ENCODE data around the gene MYOD1. TPM values are rescaled to one million over a fixed set of nuclear protein-coding genes. Genes with fewer than 3 reads are reported as not detected.

Gene MYOD1
- total and polyA plus RNA-seq, 7 experiments from 2014 or later, result not detected

- intact Hi-C loops (cut with micrococcal nuclease), result no loop called here
- Mint-ChIP-seq H3K27me3 (peaks cover 49 to 66% (median 59%) of the 10 kb centered on the region in 5 donors), H3K4me3 (no peak overlapping the region), H3K27ac (no peak overlapping the region), H3K4me1 (peaks cover 0 to 4% (median 0%) of the 10 kb centered on the region in 7 donors), H3K9me3 (peaks cover 0 to 3% (median 0%) of the 10 kb centered on the region in 11 donors), H3K36me3 (no peaks in the 10 kb centered on the region)
- ATAC-seq (no peak), DNase-seq (no peak)
- no peaks in the 10 kb centered on the region for H3K9me3 ChIP-seq (ENCODE audit: control insufficient read depth in 2 of 3, low read length in 3 of 3)
- H3K27ac ChIP-seq (ENCODE audit: low read depth, low read length), result no peak overlapping the region
- no peaks in the 10 kb centered on the region for H3K27me3 ChIP-seq (ENCODE audit: control insufficient read depth in 2 of 2, insufficient read depth in 2 of 2, low read length in 2 of 2)
- ChIA-PET POLR2A (no interaction called here), CTCF (no interaction called here)
- no peaks in the 10 kb centered on the region for H3K4me1 ChIP-seq (ENCODE audit: control insufficient read depth in 2 of 2, insufficient read depth in 2 of 2, low read length in 2 of 2)
- H3K36me3 ChIP-seq (ENCODE audit: control insufficient read depth in 2 of 3, insufficient read depth in 3 of 3, low read length in 3 of 3), result no peaks in the 10 kb centered on the region
- H3K4me3 ChIP-seq (ENCODE audit: low read length), result no peak overlapping the region
Observed at GRCh38 chr11:17694494-17695110, 24.8 kb upstream of the MYOD1 start.

DNA sequence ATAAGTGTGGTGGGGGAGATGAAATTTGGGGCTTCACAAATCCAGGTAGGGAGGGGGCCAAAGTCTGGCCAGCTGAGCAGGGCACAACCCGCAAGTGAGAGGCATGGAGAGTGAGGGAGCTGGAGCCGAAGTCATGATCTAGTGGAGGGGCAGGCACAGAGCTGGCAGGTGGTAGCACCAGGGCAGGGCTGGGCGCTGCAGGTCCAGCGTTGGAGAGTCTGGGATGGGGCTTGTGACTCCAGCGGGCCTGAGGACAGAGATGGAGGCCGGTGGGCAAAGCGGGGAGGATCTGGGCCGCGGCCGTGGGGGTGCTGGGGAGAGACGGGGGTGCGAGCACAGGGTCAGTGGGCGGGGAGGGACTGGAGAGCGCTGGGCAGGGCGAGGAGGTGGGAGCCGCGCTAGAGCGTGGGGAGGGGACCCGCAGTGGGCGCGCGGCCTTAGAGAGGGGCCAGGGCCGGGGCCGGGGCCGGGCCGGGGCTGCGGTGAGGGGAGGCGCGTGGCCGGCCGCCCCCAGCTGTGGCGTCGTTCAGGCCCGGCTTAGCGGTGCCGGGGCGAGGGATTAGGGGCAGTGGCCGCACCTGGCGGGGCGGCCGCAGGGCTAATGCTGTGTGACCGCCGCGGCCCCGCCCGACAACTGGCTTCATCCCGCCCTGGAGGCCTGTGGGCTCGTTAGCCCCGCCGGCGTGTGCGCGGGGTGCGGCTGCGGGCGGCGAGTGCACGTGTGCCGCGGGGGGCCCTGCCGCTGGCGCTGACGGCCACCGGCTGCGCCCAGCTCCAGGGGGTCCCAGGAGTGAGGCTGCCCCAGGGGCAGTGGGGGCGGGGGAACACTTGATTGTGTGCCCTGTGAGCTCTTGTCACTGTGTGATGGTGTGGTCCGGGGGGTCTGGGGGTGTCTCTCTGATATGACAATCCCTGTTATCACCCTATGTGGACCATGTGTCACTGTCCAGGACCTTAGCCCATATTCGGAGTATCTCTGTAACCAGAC is 23.6 kb upstream of the MYOD1 start:
- H3K4me3 ChIP-seq (ENCODE audit: low read length), result no peak overlapping the region
- H3K27me3 ChIP-seq (ENCODE audit: control insufficient read depth in 2 of 2, insufficient read depth in 2 of 2, low read length in 2 of 2), result no peaks in the 10 kb centered on the region
- Mint-ChIP-seq H3K27me3 (peaks cover 49 to 66% (median 59%) of the 10 kb centered on the region in 5 donors), H3K27ac (no peak overlapping the region), H3K4me3 (no peak overlapping the region), H3K4me1 (peaks cover 0 to 4% (median 0%) of the 10 kb centered on the region in 7 donors), H3K36me3 (no peaks in the 10 kb centered on the region), H3K9me3 (peaks cover 0 to 3% (median 0%) of the 10 kb centered on the region in 11 donors)
- DNase-seq (no peak), ATAC-seq (no peak)
- H3K36me3 ChIP-seq (ENCODE audit: control insufficient read depth in 2 of 3, insufficient read depth in 3 of 3, low read length in 3 of 3), result no peaks in the 10 kb centered on the region
- H3K27ac ChIP-seq (ENCODE audit: low read depth, low read length), result no peak overlapping the region
- H3K9me3 ChIP-seq (ENCODE audit: control insufficient read depth in 2 of 3, low read length in 3 of 3), result no peaks in the 10 kb centered on the region
- H3K4me1 ChIP-seq (ENCODE audit: control insufficient read depth in 2 of 2, insufficient read depth in 2 of 2, low read length in 2 of 2), result no peaks in the 10 kb centered on the region
- intact Hi-C loops (cut with micrococcal nuclease), result no loop called here
- POLR2A ChIA-PET, result no interaction called here
- CTCF ChIA-PET, result no interaction called here

- no peak for ATAC-seq
- no peak overlapping the region for H3K4me3 ChIP-seq (ENCODE audit: low read length)
- Mint-ChIP-seq H3K9me3 (peaks cover 0 to 3% (median 0%) of the 10 kb centered on the region in 11 donors), H3K36me3 (no peaks in the 10 kb centered on the region), H3K27me3 (peaks cover 48 to 58% (median 54%) of the 10 kb centered on the region in 5 donors), H3K27ac (no peak overlapping the region), H3K4me1 (peaks cover 0 to 4% (median 0%) of the 10 kb centered on the region in 7 donors), H3K4me3 (no peak overlapping the region)
- no peaks in the 10 kb centered on the region for H3K9me3 ChIP-seq (ENCODE audit: control insufficient read depth in 2 of 3, low read length in 3 of 3)
- ChIA-PET CTCF (no interaction called here), POLR2A (no interaction called here)
- no peak for DNase-seq
- no peaks in the 10 kb centered on the region for H3K36me3 ChIP-seq (ENCODE audit: control insufficient read depth in 2 of 3, insufficient read depth in 3 of 3, low read length in 3 of 3)
- no peak overlapping the region for H3K27ac ChIP-seq (ENCODE audit: low read depth, low read length)
- H3K4me1 ChIP-seq (ENCODE audit: control insufficient read depth in 2 of 2, insufficient read depth in 2 of 2, low read length in 2 of 2), result no peaks in the 10 kb centered on the region
- intact Hi-C loops (cut with micrococcal nuclease), result no loop called here
- H3K27me3 ChIP-seq (ENCODE audit: control insufficient read depth in 2 of 2, insufficient read depth in 2 of 2, low read length in 2 of 2), result no peaks in the 10 kb centered on the region
Observed at GRCh38 chr11:17696741-17697140, 22.6 kb upstream of the MYOD1 start.

- H3K36me3 Mint-ChIP-seq, result no peaks in the 10 kb centered on the region
- H3K27me3 ChIP-seq (ENCODE audit: control insufficient read depth in 2 of 2, insufficient read depth in 2 of 2, low read length in 2 of 2), result no peaks in the 10 kb centered on the region
Observed at GRCh38 chr11:17697175-17697949, 22.0 kb upstream of the MYOD1 start.

DNA sequence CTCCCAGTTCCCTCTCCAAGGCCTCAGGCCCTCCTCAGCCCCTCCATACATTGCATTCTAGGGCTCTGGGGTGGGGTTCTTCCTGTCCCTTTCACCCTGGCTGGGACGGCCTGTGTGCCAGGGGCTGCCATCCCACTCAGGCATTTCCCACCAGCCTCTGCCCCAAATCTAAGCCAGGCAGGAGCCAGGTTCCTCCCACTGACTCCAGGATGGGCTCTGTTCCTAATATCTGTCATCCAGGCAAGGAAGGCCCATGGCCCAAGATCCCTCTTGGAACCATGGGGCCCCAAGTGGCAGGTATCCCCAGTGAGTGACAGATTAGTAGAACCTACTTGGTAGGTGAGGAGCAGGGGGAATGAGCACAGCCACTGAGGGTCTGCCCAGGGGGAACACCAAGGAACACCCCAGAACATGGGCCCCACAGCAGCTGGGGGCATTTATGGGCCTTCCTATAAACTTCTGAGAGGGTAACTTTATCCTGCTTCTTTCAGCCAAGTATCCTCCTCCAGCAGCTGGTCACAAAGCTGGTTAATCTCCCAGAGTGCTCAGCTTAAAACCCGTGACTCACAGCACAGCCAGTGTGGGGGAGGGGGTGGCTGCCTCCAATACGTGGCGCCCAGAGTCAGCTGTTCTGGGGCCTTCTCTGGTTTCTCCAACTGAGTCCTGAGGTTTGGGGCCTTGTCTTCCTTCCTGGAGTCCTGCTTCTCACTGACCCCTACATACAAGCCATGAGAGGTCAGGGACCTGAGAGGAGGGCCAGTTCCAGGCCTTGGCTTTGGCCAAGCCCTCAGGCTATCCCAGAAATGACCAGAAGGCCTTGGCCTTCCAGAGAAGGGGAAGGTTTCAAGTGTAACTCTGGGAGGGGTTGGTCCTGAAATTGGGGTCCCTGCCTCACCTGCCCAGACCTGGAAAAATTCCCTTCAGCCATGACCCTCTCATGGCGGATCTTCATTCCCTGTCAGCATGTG is 19.9 kb upstream of the MYOD1 start:
- peaks cover 0 to 4% (median 0%) of the 10 kb centered on the region in 7 donors for H3K4me1 Mint-ChIP-seq
- H3K27me3 ChIP-seq (ENCODE audit: control insufficient read depth in 2 of 2, insufficient read depth in 2 of 2, low read length in 2 of 2), result no peaks in the 10 kb centered on the region
- H3K36me3 ChIP-seq (ENCODE audit: control insufficient read depth in 2 of 3, insufficient read depth in 3 of 3, low read length in 3 of 3), result no peaks in the 10 kb centered on the region
- intact Hi-C loops (cut with micrococcal nuclease), result no loop called here
- no peaks in the 10 kb centered on the region for H3K9me3 ChIP-seq (ENCODE audit: control insufficient read depth in 2 of 3, low read length in 3 of 3)
- H3K9me3 Mint-ChIP-seq, result peaks cover 0 to 15% (median 5%) of the 10 kb centered on the region in 11 donors
- no peak overlapping the region for H3K4me3 Mint-ChIP-seq
- H3K4me3 ChIP-seq (ENCODE audit: low read length), result no peak overlapping the region
- H3K27ac Mint-ChIP-seq, result no peak overlapping the region
- H3K36me3 Mint-ChIP-seq, result no peaks in the 10 kb centered on the region
- DNase-seq, result no peak
- no peaks in the 10 kb centered on the region for H3K4me1 ChIP-seq (ENCODE audit: control insufficient read depth in 2 of 2, insufficient read depth in 2 of 2, low read length in 2 of 2)
- ChIA-PET POLR2A (no interaction called here), CTCF (no interaction called here)
- peaks cover 34 to 52% (median 41%) of the 10 kb centered on the region in 5 donors for H3K27me3 Mint-ChIP-seq
- no peak for ATAC-seq
- H3K27ac ChIP-seq (ENCODE audit: low read depth, low read length), result no peak overlapping the region

More at GRCh38 chr11:17697175-17697949, 22.0 kb upstream of the MYOD1 start:
- Histone ChIP-seq H3K27ac (ENCODE audit: low read depth, low read length) (no peak overlapping the region), H3K9me3 (ENCODE audit: control insufficient read depth in 2 of 3, low read length in 3 of 3) (no peaks in the 10 kb centered on the region), H3K36me3 (ENCODE audit: control insufficient read depth in 2 of 3, insufficient read depth in 3 of 3, low read length in 3 of 3) (no peaks in the 10 kb centered on the region), H3K4me1 (ENCODE audit: control insufficient read depth in 2 of 2, insufficient read depth in 2 of 2, low read length in 2 of 2) (no peaks in the 10 kb centered on the region), H3K4me3 (ENCODE audit: low read length) (no peak overlapping the region)
- H3K9me3 Mint-ChIP-seq, result peaks cover 0 to 3% (median 0%) of the 10 kb centered on the region in 11 donors
- ATAC-seq (no peak), DNase-seq (no peak)
- no peak overlapping the region for H3K27ac Mint-ChIP-seq
- peaks cover 44 to 52% (median 49%) of the 10 kb centered on the region in 5 donors for H3K27me3 Mint-ChIP-seq
- H3K4me1 Mint-ChIP-seq, result peaks cover 0 to 4% (median 0%) of the 10 kb centered on the region in 7 donors
- intact Hi-C loops (cut with micrococcal nuclease), result no loop called here
- no peak overlapping the region for H3K4me3 Mint-ChIP-seq
- ChIA-PET POLR2A (no interaction called here), CTCF (no interaction called here)

GRCh38 chr11:17700991-17701390 is 18.4 kb upstream of the MYOD1 start:
- POLR2A ChIA-PET, result no interaction called here
- no peaks in the 10 kb centered on the region for H3K36me3 ChIP-seq (ENCODE audit: control insufficient read depth in 2 of 3, insufficient read depth in 3 of 3, low read length in 3 of 3)
- intact Hi-C loops (cut with micrococcal nuclease), result no loop called here
- Mint-ChIP-seq H3K36me3 (no peaks in the 10 kb centered on the region), H3K4me3 (no peak overlapping the region), H3K4me1 (peaks cover 0 to 1% (median 0%) of the 10 kb centered on the region in 7 donors), H3K27ac (no peak overlapping the region), H3K27me3 (peaks cover 31 to 49% (median 36%) of the 10 kb centered on the region in 5 donors), H3K9me3 (peaks cover 0 to 15% (median 5%) of the 10 kb centered on the region in 11 donors)
- H3K27ac ChIP-seq (ENCODE audit: low read depth, low read length), result no peak overlapping the region
- no peak overlapping the region for H3K4me3 ChIP-seq (ENCODE audit: low read length)
- no peaks in the 10 kb centered on the region for H3K27me3 ChIP-seq (ENCODE audit: control insufficient read depth in 2 of 2, insufficient read depth in 2 of 2, low read length in 2 of 2)
- DNase-seq (no peak), ATAC-seq (no peak)
- no peaks in the 10 kb centered on the region for H3K4me1 ChIP-seq (ENCODE audit: control insufficient read depth in 2 of 2, insufficient read depth in 2 of 2, low read length in 2 of 2)
- CTCF ChIA-PET, result no interaction called here
- H3K9me3 ChIP-seq (ENCODE audit: control insufficient read depth in 2 of 3, low read length in 3 of 3), result no peaks in the 10 kb centered on the region
